IPS-NIHi11 (cell line): ENCODE results near the gene COPS2.
"Not testable (repeated sequence)": the region's sequence is repeated elsewhere in the genome, so short reads cannot be mapped to it uniquely, and the experiment has no call there.

Experiments
- DNase-seq: peaks from one replicate; pipeline ENCODE4 v3.0.0; 2012; ENCODE audit warnings: mixed read lengths, low spot score

COPS2 gene

GRCh38 chr15:49103002-49103401 lies 52.4 kb downstream of the COPS2 start:
- DNase-seq: no peak

GRCh38 chr15:49101536-49101935 lies 53.9 kb downstream of the COPS2 start:
- DNase-seq: no peak

GRCh38 chr15:49096090-49096750 lies 59.2 kb downstream of the COPS2 start:
- no peak for DNase-seq

- DNase-seq: no peak
These were observed 60.5 kb downstream of the COPS2 start for GRCh38 chr15:49094923-49095322.

GRCh38 chr15:49093252-49094105 lies 61.9 kb downstream of the COPS2 start:
- DNase-seq: no peak

GRCh38 chr15:49088996-49089395 lies 66.4 kb downstream of the COPS2 start:
- DNase-seq: no peak

GRCh38 chr15:49085696-49086459 lies 69.5 kb downstream of the COPS2 start:
- no peak for DNase-seq

GRCh38 chr15:49084285-49084570 lies 71.2 kb downstream of the COPS2 start:
- no peak for DNase-seq

- no peak for DNase-seq
These were observed 71.8 kb downstream of the COPS2 start for GRCh38 chr15:49083401-49084284.

GRCh38 chr15:49082960-49083359 lies 72.4 kb downstream of the COPS2 start:
- DNase-seq: no peak

- DNase-seq: peak; percentile 12
These were observed 75.9 kb downstream of the COPS2 start for GRCh38 chr15:49079340-49080039.

- no peak for DNase-seq
These were observed 79.5 kb downstream of the COPS2 start for GRCh38 chr15:49075881-49076280.

- not testable (repeated sequence) for DNase-seq
These were observed 80.7 kb downstream of the COPS2 start for GRCh38 chr15:49074589-49075287.
